ENCODE data around the gene UBE2I. TPM values are rescaled to one million over a fixed set of nuclear protein-coding genes. Genes with fewer than 3 reads are reported as not detected.

The UBE2I gene
- total RNA-seq, 2 experiments from 2014 or later, result 198 to 199 TPM

DNA sequence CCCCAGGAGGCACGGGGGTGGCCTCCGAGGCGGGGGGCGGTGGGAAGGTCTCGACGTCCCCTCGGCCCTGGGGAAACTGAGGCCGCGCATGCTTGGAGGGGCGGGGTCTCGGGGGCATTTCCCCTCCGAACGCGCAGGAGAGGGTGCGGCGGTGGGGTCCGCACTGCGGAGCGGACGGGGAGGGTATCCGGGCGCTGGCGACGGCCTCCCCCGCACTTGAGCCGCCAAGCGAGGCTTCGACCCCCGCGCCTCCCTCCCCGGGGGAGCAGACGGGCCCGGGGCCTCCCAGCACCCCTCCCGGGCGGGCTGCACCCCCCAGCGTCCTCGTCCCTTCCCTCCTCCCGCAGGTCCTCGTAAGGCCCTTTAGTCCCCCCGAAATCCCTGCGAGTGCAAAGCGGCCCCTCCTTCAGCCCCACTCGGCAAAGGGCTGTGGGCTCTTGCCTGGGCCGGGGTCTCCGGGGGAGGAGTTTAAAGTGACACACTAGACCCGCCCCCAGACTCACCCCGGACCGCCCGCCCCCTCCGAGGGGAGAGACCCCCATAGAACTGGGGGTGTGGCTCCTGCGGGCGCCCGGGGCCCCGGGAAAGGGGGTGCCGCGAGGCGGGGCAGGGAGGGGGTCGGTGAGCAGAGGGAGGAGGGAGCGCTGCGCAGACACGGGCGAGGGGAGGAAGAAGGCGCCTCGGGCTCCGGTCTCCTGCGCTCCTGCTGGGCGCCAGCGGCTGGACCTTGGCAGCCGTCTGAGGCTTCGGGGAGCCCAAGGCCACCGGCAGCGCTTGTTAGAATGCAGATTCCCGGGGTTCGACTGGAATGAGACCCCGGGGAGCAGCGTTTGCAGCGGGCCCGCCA, 24.6 kb downstream of the UBE2I start:
- Mint-ChIP-seq H3K27me3 (peaks cover 35% of the 10 kb centered on the region), H3K36me3 (ENCODE audit: low read depth) (no peaks in the 10 kb centered on the region), H3K4me3 (no peak overlapping the region), H3K4me1 (peaks cover 17% of the 10 kb centered on the region), H3K9me3 (no peaks in the 10 kb centered on the region), H3K27ac (no peak overlapping the region)
- CTCF ChIA-PET, result no interaction called here
- DNase-seq, result no peak
- POLR2A ChIA-PET, result interaction anchor here (1.4 kb wide), 1 partner anchor 12 kb away, joined by 5 read pairs; no protein-coding TSS in a partner anchor

DNA sequence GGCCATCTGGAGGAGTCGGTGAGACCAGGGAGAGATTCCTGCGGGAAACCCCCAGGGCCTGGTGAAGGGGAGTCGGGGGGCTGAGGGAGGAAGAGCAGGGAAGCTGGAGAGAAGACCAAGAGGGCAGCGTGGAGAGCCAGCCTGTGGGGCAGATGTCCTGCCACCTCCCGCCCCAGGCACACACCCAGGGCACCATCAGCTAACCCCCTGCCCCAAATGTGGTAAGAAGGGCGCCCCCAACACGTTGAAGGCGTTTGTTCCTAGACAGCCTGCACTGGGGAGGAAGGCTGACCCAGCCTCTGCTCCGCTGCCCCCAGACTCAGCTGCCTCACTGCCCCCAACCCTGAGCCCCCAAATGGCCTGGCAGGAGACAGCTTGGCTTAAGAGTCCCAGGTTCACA, 25.3 kb downstream of the UBE2I start:
- Mint-ChIP-seq H3K4me1 (peaks cover 17% of the 10 kb centered on the region), H3K9me3 (no peaks in the 10 kb centered on the region), H3K27ac (no peak overlapping the region), H3K36me3 (ENCODE audit: low read depth) (no peaks in the 10 kb centered on the region), H3K4me3 (no peak overlapping the region), H3K27me3 (peaks cover 35% of the 10 kb centered on the region)
- CTCF ChIA-PET, result no interaction called here
- DNase-seq, result no peak
- POLR2A ChIA-PET, result interaction anchor here (1.4 kb wide), 1 partner anchor 12 kb away, joined by 5 read pairs; no protein-coding TSS in a partner anchor

DNA sequence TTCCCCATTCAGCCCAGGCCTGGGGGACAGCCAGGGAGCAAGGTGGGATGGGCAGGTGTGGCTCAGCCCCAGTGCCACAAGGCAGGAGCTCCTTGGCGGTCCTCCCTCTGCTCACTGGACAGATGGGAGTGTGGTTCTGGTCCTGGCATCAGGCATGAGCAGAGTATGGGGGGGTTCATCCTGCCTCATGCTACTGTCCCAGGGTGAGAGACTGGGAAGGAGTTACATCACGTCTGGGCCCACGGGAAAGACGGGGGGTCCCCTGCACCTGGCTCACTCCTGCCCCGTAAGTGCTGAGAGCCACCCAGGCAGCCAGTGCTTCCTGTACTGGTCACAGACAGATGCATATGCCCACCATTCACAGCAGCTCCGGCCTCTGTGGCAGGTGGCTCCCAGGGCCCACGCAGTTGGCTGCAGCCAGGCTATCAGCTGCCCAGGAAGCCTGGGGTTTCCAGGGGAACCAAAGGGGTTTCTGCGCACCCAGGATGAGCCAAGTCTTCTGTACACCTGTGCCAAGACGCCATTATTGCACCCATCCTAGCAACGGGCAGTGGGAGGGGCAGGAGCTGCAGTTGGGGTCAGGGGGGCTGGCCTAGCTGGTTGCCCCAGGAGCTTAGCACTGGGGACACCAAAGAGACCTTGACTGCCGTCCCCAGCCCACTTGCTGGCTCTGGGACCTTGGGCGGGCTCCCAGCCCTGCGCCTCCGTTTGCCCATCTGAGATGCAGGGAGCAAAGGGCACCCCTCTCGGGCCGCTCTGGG, 26.0 kb downstream of the UBE2I start:
- peaks cover 17% of the 10 kb centered on the region for H3K4me1 Mint-ChIP-seq

DNA sequence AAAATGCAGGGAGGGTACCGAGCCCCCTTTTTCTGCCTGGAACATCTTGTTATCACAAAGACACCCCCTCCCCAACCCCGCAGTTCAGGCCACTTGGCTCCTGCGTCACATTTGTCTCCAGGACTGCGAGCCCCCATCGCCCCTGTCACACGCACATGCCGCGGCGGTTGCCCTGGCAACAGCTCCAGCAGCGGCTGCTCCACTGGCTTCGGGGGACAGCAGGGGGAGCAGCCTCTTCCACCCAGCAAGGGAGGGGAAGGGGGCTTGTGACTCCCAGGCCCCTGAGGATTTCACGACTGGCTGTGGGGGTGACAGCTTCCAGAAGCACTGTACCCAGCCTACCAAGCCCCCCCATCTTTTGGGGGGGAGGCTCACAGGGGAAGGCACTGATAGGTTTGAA, 26.6 kb downstream of the UBE2I start:
- H3K27me3 Mint-ChIP-seq, result peaks cover 35% of the 10 kb centered on the region
- H3K9me3 Mint-ChIP-seq, result no peaks in the 10 kb centered on the region
- ChIA-PET POLR2A (interaction anchor here (1.1 to 1.4 kb wide), 2 partner anchors 10 to 27 kb away, joined by 5 read pairs; partner anchors contain the start of gene UBE2I), CTCF (no interaction called here)
- H3K4me1 Mint-ChIP-seq, result peaks cover 17% of the 10 kb centered on the region
- H3K27ac Mint-ChIP-seq, result no peak overlapping the region
- DNase-seq, result no peak
- H3K36me3 Mint-ChIP-seq (ENCODE audit: low read depth), result no peaks in the 10 kb centered on the region
- H3K4me3 Mint-ChIP-seq, result no peak overlapping the region

More for the DNA sequence above, 26.0 kb downstream of the UBE2I start:
- no peak overlapping the region for H3K4me3 Mint-ChIP-seq
- peaks cover 35% of the 10 kb centered on the region for H3K27me3 Mint-ChIP-seq
- DNase-seq, result no peak
- ChIA-PET CTCF (no interaction called here), POLR2A (interaction anchor here (1.1 to 1.4 kb wide), 2 partner anchors 11 to 26 kb away, joined by 5 read pairs; partner anchors contain the start of gene UBE2I)
- H3K9me3 Mint-ChIP-seq, result no peaks in the 10 kb centered on the region
- no peaks in the 10 kb centered on the region for H3K36me3 Mint-ChIP-seq (ENCODE audit: low read depth)
- H3K27ac Mint-ChIP-seq, result no peak overlapping the region

DNA sequence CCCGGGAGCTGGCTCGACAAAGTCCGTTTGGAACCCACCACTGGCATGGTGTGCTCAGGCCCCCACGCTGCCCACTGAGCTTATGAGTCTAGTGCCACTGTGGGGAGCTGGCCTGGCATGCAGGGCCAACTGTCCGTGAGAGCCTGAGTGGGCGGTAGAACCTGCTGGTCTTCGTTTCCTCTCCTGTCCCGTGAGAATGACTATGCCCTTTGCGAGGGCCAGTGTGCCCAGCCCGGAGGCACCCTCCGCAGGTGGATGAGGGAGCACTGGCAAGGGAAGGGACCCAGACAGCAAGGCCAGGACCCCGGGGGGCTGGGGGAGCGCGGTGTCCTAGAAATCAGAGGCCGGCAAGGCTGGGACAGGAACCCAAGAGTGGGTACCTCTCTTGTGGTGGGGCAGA, 27.2 kb downstream of the UBE2I start:
- no peaks in the 10 kb centered on the region for H3K36me3 Mint-ChIP-seq (ENCODE audit: low read depth)
- ChIA-PET CTCF (no interaction called here), POLR2A (no interaction called here)
- H3K27ac Mint-ChIP-seq, result no peak overlapping the region
- DNase-seq, result no peak
- H3K9me3 Mint-ChIP-seq, result no peaks in the 10 kb centered on the region
- peaks cover 32% of the 10 kb centered on the region for H3K27me3 Mint-ChIP-seq
- H3K4me3 Mint-ChIP-seq, result no peak overlapping the region
- H3K4me1 Mint-ChIP-seq, result peaks cover 12% of the 10 kb centered on the region

DNA sequence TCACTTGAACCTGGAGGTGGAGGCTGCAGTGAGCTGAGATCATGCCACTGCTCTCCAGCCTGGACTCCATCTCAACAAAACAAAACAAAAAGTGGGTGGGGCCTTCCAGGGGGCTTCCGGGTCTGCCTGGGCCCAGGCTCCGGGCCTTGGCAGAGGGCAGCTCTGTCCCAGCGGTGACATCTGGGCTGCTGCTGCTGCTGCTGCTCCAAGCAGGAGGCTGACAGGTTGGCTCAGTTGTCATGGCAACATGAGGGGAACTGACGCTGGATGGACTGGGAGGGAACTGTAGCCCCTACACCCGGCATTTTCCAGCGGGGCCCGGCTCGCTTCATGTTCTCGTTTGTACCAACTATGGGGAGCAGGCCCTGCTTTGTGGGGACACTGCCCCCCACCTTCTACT, 28.1 kb downstream of the UBE2I start:
- no peak for DNase-seq
- Mint-ChIP-seq H3K36me3 (ENCODE audit: low read depth) (no peaks in the 10 kb centered on the region), H3K27me3 (peaks cover 24% of the 10 kb centered on the region), H3K27ac (no peak overlapping the region), H3K4me3 (no peak overlapping the region), H3K4me1 (peaks cover 7% of the 10 kb centered on the region), H3K9me3 (no peaks in the 10 kb centered on the region)
- CTCF ChIA-PET, result no interaction called here
- POLR2A ChIA-PET, result no interaction called here

DNA sequence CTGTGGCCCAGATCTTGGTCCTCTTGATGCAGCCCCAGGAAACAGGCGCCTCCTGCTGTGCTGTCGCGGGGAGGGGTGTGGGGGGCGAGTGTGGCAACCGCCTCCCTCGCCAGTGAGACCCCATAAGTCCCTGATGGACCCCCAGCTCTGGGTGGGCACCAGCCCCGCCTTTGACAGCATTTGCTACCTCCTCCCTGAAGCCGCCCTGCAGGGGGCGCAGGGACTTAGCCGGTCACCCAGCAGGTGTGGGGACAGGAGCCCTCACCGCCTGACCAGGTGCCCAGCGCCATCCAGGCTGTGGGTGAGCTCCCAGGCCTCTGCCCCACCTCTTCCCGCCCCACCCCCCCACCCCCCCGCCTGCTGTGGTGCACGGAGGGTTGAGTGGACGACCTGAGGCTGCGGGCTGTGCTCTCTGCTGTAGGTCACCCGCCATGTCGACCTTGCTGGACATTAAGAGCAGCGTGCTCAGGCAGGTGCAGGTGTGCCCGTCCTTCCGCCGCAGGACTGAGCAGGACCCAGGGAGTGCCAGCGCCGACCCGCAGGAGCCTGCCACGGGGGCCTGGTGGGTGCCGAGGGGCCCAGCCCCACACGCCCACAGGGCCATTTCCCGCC, 28.8 kb downstream of the UBE2I start:
- no peak for DNase-seq
- CTCF ChIA-PET, result no interaction called here

DNA sequence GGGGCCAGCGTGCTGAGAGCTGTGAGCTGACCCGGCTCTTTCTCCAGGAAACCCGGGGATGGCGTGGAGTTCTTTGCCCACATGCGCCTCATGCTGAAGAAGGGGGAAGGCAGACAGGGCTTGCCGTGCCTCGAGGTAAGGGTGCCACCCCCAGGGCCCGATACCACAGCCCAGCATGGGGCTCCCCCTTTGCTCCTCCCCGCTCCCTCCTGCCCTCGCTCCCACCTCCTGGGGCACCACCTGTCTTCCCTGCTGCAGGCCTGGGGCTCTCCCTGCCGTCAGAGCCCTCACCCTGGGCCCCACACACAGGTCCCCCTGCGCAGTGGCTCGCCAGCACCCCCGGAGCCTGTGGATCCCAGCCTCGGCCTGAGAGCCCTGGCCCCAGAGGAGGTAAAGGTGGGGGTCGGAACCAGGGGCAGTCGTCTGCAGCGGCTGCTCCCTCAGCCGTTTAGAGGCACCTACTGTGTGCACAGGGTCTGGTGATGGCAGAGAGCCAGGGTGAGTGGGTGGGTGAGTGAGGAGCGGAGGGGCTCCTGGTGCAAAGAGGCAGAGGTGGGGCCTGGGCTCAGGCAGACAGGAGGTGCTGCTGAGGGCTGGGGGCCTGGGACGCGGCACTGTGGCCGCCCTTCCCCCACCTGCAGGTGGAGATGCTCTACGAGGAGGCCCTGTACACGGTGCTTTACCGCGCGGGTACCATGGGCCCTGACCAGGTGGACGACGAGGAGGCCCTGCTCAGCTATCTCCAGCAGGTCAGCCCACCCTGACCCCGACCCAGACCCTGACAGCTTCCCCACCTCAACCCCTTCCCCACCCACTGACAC, 29.6 kb downstream of the UBE2I start:
- no peak overlapping the region for H3K27ac Mint-ChIP-seq
- peaks cover 21% of the 10 kb centered on the region for H3K27me3 Mint-ChIP-seq
- no peaks in the 10 kb centered on the region for H3K9me3 Mint-ChIP-seq
- H3K36me3 Mint-ChIP-seq (ENCODE audit: low read depth), result no peaks in the 10 kb centered on the region
- no peak for DNase-seq
- H3K4me3 Mint-ChIP-seq, result no peak overlapping the region
- peaks cover 13% of the 10 kb centered on the region for H3K4me1 Mint-ChIP-seq
- POLR2A ChIA-PET, result no interaction called here
- CTCF ChIA-PET, result no interaction called here

More for the DNA sequence above, 28.8 kb downstream of the UBE2I start:
- H3K27me3 Mint-ChIP-seq, result peaks cover 21% of the 10 kb centered on the region
- H3K4me1 Mint-ChIP-seq, result peaks cover 11% of the 10 kb centered on the region
- H3K9me3 Mint-ChIP-seq, result no peaks in the 10 kb centered on the region
- POLR2A ChIA-PET, result no interaction called here
- H3K36me3 Mint-ChIP-seq (ENCODE audit: low read depth), result no peaks in the 10 kb centered on the region
- no peak overlapping the region for H3K27ac Mint-ChIP-seq
- H3K4me3 Mint-ChIP-seq, result no peak overlapping the region

DNA sequence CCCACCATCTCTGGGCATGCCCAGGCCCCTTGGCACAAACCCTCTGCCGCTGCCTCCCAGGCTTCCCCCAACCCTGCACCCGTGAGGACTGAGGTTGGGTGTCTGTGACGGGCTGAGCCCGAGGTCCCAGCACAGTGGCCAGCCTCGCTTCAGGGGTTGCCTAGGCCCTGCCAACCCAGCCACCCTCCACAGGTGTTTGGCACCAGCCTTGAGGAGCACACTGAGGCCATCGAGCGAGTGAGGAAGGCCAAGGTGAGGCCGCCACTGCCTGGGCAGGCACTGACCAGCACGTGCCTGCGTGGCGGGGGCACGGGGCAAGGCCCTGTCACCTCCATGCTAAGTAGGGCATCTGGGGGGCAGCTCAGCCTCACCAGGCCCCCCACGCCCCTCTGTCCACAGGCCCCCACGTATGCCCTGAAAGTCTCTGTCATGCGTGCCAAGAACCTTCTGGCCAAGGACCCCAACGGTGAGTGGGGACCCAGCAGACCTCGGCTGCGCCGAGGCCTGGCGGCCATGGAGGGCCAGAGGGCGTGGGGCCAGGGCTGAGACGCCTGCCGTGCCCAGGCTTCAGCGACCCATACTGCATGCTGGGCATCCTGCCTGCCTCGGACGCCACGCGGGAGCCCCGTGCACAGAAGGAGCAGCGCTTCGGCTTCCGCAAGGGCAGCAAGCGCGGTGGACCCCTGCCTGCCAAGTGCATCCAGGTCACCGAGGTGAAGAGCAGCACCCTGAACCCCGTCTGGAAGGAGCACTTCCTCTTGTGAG, 31.5 kb downstream of the UBE2I start:
- ChIA-PET CTCF (no interaction called here), POLR2A (interaction anchor here (2.5 kb wide), 1 partner anchor 32 kb away, joined by 12 read pairs; the partner anchor contains the start of gene UBE2I)
- no peaks in the 10 kb centered on the region for H3K9me3 Mint-ChIP-seq
- H3K4me1 Mint-ChIP-seq, result peaks cover 13% of the 10 kb centered on the region
- peaks cover 8% of the 10 kb centered on the region for H3K27me3 Mint-ChIP-seq
- no peak for DNase-seq
- H3K4me3 Mint-ChIP-seq, result no peak overlapping the region
- H3K36me3 Mint-ChIP-seq (ENCODE audit: low read depth), result no peaks in the 10 kb centered on the region
- H3K27ac Mint-ChIP-seq, result no peak overlapping the region

DNA sequence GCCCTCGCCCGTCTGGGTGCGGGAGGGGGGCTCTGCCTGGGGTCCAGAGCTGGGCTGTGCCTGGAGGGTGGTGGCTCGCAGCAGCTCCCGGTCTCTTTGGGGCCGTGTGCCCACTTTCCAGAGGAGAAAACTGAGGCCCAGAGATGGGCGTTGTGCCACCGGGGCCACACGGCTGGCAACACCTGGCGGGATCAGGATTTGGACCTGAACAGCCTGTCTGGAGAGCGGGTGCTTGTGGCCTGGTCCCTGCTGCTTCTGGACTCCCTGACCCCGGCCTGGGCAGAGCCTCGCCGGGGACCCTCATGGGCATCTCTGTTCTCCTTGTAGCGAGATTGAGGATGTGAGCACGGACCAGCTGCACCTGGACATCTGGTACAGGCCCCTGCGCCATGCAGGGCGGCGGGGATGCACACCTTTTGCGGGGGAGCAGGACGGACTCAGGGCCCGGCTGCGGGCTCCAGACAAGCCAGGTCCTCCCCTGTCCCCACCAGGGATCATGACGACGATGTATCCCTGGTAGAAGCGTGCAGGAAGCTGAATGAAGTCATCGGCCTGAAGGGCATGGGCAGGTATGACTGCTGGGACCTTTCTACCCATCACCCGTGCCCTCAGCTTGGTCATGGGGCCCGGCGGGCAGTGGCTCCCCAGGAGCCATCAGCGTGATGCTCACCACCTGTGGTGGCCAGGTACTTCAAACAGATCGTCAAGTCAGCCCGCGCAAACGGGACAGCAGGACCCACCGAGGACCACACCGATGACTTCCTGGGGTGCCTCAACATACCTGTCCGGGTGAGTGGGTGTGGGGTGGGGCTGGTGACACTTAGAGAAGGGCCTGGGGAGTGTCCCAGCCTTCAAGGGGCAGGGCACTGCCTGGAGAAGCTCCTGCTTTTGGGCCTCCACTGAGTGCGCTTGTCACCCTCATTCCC, 32.3 kb downstream of the UBE2I start:
- DNase-seq, result no peak
- Mint-ChIP-seq H3K36me3 (ENCODE audit: low read depth) (no peaks in the 10 kb centered on the region), H3K4me1 (peaks cover 13% of the 10 kb centered on the region), H3K27me3 (no peaks in the 10 kb centered on the region), H3K9me3 (no peaks in the 10 kb centered on the region), H3K4me3 (no peak overlapping the region), H3K27ac (no peak overlapping the region)
- CTCF ChIA-PET, result interaction anchor here (1.3 to 1.9 kb wide), 3 partner anchors 10 to 270 kb away, joined by 3 to 6 read pairs (median 4); partner anchors contain the start of genes CRAMP1 and IFT140
- POLR2A ChIA-PET, result interaction anchor here (0.6 to 2.5 kb wide), 4 partner anchors 12 to 770 kb away, joined by 3 to 12 read pairs (median 3); partner anchors contain the start of genes UBE2I and UQCC4

Measured in activated CD4-positive, alpha-beta memory T cell treated with anti-CD3 and anti-CD28 coated beads, Interleukin-2, amount 10 ng/mL, durations not matched to agents 7 days and 5 days (primary cell).